ENCODE data around the gene ZNF23.
"Not testable (repeated sequence)": the region's sequence is repeated elsewhere in the genome, so short reads cannot be mapped to it uniquely, and the experiment has no call there.

ZNF23 gene

GRCh38 chr16:71461686-71462648, at the start of gene ZNF23:
Gene ZNF23, minus strand, starts transcription at chr16:71462247. Its CDS starts 5,451 bp downstream, at chr16:71456796.
- peak; percentile 17 to 26 for DNase-seq

DNA sequence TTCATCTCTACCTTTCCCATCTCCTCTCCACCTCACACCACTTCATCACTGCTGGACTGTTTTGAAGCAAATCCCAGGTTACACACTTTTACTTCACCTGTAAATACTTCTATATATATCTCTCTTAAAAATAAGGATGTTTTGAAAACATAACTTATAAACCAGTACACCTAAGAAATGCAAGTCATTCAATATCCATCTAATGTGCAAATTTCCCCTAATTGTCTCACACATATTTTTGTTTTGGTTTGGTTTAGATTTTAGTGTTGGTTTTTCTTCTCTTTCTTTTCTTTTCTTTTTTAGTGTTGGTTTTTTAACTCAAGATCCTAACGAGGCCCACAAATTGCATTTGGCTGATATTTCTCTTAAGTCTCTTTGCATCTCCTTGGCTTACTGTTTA, 45.0 kb upstream of the ZNF23 start:
- no peak for DNase-seq

DNA sequence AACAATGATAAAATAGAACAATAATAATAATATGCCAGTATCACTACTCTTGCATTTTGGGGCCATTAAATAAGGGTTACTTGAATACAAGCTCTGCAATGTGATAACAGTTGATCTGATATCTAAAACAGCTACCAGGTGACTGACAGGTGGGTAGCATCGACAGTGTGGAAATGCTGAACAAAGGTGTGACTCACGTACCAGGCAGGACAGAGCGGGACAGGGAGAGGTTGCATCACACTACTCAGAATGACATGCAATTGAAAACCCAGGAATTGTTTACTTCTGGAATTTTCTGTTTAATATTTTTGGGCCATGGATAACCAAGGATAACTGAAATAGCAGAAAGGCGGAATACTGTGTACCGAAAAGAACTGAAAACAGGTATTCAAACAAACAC, 42.9 kb upstream of the ZNF23 start:
- no peak for DNase-seq

DNA sequence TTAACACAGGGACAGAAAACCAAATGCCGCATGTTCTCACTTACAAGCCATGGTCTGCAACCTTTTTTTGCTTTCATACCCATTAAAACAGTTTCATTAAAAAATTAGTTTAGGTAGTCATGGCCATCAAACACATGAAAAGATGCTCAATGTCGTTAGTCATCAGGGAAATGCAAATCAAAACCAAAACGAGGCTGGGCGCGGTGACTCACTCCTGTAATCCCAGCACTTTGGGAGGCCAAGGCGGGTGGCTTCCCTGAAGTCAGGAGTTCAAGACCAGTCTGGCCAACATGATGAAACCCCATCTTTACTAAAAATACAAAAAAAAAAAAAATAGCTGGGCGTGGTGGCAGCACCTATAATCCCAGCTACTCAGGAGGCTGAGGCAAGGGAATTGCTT, 42.0 kb upstream of the ZNF23 start:
- not testable (repeated sequence) for DNase-seq

- DNase-seq = no peak
These were observed 39.5 kb upstream of the ZNF23 start for GRCh38 chr16:71501547-71501946.

- no peak for DNase-seq
These were observed 38.9 kb upstream of the ZNF23 start for GRCh38 chr16:71500964-71501363.

DNA sequence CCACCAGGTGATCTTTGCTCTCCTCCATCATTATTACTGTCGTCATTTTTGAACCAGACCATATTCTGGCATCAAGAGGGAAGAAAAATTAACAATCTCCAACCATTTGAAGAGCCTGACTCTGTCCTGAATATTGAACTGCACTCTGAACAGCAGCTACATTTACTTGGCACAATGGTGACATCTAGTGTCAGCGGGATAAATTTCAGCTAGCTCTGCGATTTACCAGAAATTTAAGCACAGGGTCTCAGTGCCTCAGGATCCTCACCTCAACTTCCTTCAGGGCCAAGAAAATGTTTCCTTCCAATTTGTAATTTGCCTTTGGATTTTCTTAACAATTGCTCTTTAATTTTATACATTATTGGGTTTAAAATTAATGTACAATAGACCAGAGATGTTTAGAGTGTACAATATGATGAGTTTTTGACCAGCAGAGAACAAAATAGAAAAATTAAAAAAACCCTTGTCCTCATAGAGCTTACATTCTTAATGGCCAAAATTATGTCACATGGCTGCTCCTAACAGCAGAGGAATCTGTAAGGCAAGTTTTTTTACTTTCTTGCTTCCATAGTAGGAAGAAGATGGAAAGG, 37.8 kb upstream of the ZNF23 start:
- no peak for DNase-seq

DNA sequence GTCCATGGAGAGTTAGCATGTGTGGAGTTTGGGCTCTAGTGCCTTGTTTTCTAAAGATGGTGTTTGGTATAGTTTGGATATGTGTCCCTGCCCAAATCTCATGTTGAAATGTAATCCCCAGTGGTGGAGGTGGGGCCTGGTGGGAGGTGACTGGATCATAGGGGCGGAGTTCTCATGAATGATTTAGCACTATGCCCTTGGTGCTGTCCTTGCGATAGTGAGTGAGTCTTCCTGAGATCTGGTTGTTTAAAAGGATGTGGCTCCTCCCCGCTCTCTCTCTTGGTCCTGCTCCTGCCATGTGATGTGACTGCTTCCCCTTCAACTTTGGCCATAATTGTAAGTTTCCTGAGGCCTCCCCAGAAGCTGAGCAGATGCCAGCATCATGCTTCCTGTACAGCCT, 36.0 kb upstream of the ZNF23 start:
- DNase-seq = no peak

- no peak for DNase-seq
These were observed 31.2 kb upstream of the ZNF23 start for GRCh38 chr16:71493213-71493612.

DNA sequence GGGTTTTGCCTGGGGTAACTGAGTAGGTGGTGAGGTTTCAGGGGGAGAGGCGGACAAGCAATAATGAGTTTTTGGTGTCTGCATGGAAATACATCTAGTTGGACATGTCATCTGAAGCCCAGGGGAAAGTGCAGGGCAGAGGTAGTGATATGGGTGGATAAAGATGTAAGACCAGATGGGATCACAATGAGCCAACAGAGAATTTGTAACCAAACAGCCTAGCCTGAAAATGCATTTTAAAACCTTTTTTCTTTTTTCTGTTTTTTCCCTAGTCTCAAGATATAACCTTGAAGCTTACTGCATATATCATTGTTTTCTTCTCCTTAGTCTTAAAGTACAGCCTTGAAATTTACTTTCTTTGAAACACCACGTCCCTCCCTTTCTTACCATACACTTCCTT, 30.7 kb upstream of the ZNF23 start:
- no peak for DNase-seq

DNA sequence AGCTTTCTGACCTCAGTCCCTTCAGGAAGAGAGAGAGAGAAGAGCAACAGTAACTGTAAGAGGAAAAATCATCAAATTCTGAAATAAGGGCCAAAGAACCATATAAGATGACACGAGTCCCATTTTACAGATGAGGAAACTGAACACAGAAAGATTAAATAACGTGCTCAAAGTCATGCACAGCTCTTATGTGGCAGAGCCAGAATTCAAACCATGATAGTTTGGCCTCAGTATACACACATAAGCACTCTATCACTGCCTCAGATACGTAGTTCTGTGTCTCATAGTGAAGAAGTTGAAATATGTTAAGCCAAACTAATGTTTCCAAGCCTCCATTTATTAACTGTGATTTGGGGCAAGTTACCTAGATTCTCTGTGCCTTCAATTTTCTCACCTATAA, 29.0 kb upstream of the ZNF23 start:
- no peak for DNase-seq

- DNase-seq = no peak
These were observed 28.3 kb upstream of the ZNF23 start for GRCh38 chr16:71490361-71490760.

- no peak for DNase-seq
These were observed 27.1 kb upstream of the ZNF23 start, which contains the start of gene ZNF19 for GRCh38 chr16:71489122-71489521. Gene ZNF19, minus strand, starts transcription at chr16:71489324. Its CDS starts 7,210 bp downstream, at chr16:71482114.

DNA sequence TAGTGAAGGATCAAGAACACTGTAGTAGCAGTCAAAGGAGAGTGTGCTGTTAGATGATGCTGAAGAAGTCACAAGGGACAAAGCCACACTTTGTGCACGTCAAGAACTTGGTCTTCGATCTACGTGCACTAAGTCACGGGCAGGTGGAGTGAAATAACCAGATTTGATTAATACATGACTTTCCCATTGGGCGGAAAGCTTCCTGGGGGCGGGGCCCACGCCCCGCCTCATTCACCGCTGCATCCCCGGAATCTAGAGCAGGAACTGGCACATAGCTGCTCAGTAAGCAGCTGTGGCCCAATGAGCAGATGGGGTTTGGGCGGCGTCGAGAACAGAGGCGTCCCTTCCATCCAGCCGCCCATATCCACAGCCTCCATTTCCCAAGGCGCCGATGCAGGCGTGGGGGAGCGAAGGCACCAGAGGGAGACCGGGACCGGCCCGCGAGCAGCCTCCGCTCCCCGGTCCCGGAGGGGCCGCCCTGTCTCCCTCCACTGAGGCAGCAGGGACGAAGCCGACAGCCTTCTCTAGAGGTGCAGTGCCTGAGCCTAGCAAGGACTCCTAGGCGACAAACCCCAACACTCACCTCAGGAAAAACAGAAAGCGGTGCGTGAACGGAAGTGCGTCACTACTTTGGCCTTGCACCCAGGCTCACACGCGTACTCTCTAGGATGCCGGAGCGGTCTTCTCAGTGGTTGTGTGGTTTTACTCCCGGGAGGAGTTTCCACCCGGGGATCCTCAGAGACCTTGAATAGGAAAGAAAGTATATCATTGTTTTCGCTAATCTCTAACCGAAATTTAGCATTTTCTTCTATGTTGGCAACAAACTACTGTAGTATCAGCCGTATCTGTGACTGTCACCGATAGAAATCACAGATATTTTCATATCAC, 22.2 kb upstream of the ZNF23 start:
- peak; percentile 14 to 44 for DNase-seq

DNA sequence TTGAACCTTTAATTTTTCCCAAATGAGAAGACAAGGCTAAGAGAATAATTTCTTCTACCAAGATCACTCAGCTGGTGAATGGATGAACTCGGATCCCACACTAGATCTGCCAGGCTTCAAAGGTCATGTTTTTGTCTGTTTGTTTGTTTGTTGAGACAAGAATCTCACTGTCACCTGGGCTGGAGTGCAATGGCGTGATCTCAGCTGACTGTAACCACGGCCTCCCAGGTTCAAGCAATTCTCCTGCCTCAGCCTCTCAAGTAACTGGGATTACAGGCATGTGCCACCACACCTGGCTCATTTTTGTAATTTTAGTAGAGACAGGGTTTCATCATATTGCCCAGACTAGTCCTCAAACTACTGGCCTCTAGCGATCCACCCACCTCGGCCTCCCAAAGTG, 20.5 kb upstream of the ZNF23 start:
- DNase-seq = no peak

DNA sequence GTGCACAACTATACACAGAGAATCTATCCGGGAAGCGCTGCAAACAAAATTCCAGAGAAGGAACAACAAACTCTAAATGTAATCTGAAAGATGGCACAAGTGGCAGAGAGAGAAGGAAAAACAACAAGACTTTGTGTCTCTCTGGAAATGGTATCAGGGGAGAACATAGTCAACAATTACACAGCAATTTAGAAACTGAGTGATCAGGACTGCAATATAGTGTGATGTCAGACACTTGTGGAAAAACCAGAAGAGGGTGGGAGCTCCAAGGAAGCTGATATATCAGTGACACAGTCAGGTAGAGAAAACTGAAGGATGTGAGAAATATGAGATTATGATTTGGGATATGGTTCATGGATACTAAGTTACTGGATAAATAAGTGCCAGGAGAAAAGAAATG, 18.9 kb upstream of the ZNF23 start:
- DNase-seq = no peak

DNA sequence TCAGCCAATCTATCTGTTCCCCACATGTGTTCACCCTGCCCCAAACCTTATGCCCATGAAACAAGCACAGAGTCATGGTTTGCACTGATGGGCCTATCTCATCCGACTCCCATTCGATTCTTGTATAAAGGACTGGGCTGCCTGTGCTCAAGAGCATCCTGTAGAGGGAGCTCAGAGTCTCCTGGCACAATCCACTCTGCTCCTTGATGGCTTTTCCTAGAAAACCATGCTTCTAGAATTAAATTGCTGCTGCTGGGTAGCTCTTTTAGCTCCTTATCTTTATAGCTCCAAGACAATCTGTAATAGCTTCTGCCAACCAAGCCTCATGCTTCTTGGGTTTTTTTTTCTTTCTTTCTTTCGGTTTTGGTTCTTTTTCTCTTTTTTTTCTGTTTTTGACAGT, 17.4 kb upstream of the ZNF23 start:
- no peak for DNase-seq

GRCh38 chr16:71476457-71477124, 14.5 kb upstream of the ZNF23 start:
- DNase-seq = no peak

- DNase-seq = no peak
These were observed 12.8 kb upstream of the ZNF23 start for GRCh38 chr16:71474864-71475263.

DNA sequence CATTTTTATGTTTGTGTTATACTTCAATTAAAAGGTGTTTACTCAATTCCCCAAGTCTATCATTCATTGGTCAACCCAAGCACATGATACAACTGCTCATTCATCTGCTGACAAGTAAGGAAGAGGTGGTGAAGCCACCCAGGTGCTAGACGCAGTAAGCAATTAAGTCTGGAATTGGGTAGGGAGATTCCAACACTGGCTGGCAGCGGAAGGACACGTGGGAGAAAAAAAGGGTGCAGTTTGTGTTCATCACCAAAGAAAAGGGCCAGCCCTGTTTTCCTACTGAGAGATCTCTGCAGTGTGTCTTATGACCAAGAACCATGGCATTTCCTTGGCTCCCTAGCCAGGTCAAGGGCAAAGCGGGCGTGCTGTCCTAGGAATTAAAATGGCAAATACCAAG, 11.8 kb upstream of the ZNF23 start:
- no peak for DNase-seq

DNA sequence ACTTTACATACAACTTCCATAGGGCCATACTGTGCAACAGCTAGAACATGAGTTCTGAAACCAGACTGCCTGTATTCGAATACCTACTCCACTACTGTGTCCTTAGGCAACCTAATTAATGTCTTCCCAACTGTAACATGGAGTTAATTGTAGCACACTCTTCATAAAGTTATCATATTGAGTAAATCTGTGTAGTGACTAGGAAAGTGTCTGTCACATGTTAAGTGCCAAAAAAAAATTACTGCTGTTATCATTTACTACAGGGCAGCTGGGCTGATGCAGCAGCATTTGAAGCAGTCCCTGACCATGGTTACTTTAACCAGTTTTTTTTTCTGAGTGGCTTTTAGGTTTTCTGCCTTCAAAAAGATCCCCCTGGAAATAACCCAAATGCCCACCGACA, 10.9 kb upstream of the ZNF23 start:
- no peak for DNase-seq

DNA sequence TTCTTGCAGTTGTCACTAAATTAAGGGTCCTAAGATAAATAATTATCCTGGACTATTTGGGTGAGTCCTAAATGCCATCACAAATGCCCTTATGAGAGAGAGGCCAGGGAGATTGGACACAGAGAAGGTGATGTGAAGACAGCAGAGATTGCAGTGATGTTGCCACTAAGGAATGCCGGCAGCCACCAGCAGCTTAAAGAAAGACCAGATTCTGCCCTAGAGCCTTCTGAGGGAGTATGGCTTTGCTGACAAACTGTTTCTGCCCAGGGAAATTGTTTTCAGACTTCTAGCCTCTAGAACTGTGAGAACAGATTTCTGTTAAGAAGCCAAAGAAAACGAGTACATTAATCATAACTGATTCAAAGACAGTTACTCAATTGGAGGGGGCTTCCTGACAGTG, 10.0 kb upstream of the ZNF23 start:
- DNase-seq = no peak

DNA sequence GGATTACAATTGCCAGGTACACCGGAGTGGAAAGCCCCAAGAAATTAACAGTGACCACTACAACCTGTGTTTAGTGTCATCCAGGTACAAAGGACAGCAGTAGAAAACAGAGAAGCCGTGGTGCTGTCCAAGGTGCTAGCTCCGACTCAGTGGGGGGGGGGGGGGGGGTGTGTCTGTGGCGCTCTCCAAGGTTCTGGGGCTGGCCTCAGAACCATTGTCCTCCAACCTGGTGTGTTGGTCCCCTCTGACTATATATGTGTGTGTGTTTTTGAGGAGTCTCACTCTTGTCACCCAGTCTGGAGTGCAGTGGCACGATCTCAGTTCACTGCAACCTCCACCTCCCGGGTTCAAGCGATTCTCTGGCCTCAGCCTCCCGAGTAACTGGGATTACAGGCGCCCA, 5.8 kb upstream of the ZNF23 start:
- no peak for DNase-seq
